KOPT-K1 (cell line): Measurements from ENCODE around the gene SPHKAP.
"Not testable (repeated sequence)": the region's sequence is repeated elsewhere in the genome, so short reads cannot be mapped to it uniquely, and the experiment has no call there.

Source experiments
- H3K27ac ChIP-seq: fragments of 200-600 bp; sonication (generic); 2 replicates; pipeline ENCODE4 v1.5.1; 2016; ENCODE audit warnings: antibody characterized with exemption, mild to moderate bottlenecking, low read depth, low read length; ENCODE audit not compliant: poor library complexity, severe bottlenecking
- H3K36me3 ChIP-seq: fragments of 200-600 bp; sonication (generic); 2 replicates; pipeline ENCODE4 v1.5.1; 2017; ENCODE audit warnings: antibody characterized with exemption, mild to moderate bottlenecking, low read length, moderate library complexity; ENCODE audit not compliant: insufficient read depth
- H3K9me3 ChIP-seq: fragments of 200-600 bp; sonication (generic); 2 replicates; pipeline ENCODE4 v1.5.1; 2017; ENCODE audit warnings: antibody characterized with exemption, low read length, mild to moderate bottlenecking; ENCODE audit not compliant: insufficient read depth, poor library complexity, severe bottlenecking

The SPHKAP gene

GRCh38 chr2:228181098-228182019, at the start of gene SPHKAP:
Gene SPHKAP, minus strand, starts transcription at chr2:228181687. Its CDS starts 89 bp downstream, at chr2:228181598.
- H3K27ac ChIP-seq, result no peak within 1 kb of the TSS
- peaks cover 7% of the 10 kb centered on the region for H3K9me3 ChIP-seq

DNA sequence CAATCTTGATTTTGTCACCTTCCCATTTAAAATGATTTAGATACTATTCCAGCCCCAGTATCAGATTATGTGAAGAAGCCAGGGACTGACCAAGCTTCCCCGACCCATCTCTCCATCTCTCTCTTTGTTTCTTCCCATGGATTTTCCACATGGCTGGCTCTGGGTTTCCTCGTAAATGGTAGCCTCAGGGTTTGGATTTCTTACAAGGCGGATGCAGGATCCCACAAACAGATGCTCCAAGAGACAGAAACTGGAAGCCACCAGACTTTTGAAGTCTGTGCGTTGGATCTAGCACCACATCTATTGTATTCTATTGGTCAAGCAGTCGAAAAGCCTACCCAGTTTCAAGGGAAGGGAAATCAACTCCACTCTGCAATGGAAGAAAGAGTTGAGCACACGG, 46.0 kb upstream of the SPHKAP start:
- Histone ChIP-seq H3K9me3 (no peaks in the 10 kb centered on the region), H3K27ac (no peak overlapping the region), H3K36me3 (no peaks in the 10 kb centered on the region)

More at GRCh38 chr2:228181098-228182019, at the start of gene SPHKAP:
- H3K36me3 ChIP-seq, result no peaks in the 10 kb centered on the region

DNA sequence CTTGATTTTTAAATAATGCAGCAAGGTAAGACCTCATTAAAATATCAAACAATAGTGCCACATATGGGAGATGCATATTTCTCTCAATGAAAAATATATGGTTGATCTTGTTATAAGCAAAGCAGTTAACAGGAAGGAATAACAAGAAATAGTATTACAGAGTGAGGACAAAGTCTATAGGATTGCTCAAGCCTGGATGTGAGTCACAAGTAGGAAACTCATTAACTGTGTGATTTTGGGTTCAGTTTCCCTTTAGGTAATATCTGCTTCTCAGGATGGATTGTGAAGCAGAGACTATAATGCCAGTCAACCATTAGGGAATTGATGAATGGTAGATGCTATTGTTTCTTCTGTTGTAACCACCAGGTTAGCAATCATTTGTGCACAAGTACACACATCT, 42.9 kb upstream of the SPHKAP start:
- Histone ChIP-seq H3K27ac (no peak overlapping the region), H3K9me3 (no peaks in the 10 kb centered on the region), H3K36me3 (no peaks in the 10 kb centered on the region)

DNA sequence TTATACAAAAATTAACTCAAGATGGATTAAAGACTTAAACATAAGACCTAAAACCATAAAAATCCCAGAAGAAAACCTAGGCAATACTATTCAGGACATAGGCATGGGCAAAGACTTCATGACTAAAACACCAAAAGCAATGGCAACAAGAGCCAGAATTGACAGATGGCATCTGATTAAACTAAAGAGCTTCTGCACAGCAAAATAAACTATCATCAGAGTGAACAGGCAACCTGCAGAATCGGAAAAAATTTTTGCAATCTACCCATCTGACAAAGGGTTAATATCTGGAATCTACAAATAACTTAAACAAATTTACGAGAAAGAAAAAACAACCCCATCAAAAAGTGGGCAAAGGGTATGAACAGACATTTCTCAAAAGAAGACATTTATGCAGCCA, 37.1 kb upstream of the SPHKAP start:
- H3K9me3 ChIP-seq, H3K27ac ChIP-seq, H3K36me3 ChIP-seq: not testable (repeated sequence)

- no peaks in the 10 kb centered on the region for H3K36me3 ChIP-seq
- H3K9me3 ChIP-seq, result no peaks in the 10 kb centered on the region
- H3K27ac ChIP-seq, result no peak overlapping the region
Measured at GRCh38 chr2:228197504-228197903, 16.0 kb upstream of the SPHKAP start.

- Histone ChIP-seq H3K9me3 (peaks cover 7% of the 10 kb centered on the region), H3K36me3 (no peaks in the 10 kb centered on the region), H3K27ac (no peak overlapping the region)
Measured at GRCh38 chr2:228180181-228181097, 1.0 kb downstream of the SPHKAP start.

DNA sequence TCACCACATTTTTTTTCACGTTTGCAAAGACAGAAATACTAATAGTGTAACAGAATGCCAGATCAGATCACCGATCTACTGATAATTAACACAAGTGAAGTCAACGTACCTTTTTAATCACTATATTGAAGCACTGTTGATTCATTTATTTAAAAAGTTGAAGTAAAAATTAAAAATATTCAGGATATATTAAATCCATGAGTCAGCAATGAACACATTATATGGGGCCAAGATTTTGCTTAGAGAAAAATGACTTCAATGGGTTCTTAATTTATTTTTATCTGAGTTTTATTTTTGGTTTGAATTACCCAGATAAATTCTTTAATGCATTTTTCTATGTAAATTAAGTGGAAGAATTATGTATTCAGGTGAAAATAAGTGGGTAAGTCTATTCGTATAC, 14.2 kb downstream of the SPHKAP start:
- Histone ChIP-seq H3K36me3 (no peaks in the 10 kb centered on the region), H3K27ac (no peak overlapping the region), H3K9me3 (no peaks in the 10 kb centered on the region)

GRCh38 chr2:228164718-228165117, 16.8 kb downstream of the SPHKAP start:
- no peaks in the 10 kb centered on the region for H3K36me3 ChIP-seq
- no peaks in the 10 kb centered on the region for H3K9me3 ChIP-seq
- no peak overlapping the region for H3K27ac ChIP-seq

- no peak overlapping the region for H3K27ac ChIP-seq
- no peaks in the 10 kb centered on the region for H3K36me3 ChIP-seq
- no peaks in the 10 kb centered on the region for H3K9me3 ChIP-seq
Measured at GRCh38 chr2:228157841-228158240, 23.6 kb downstream of the SPHKAP start.

- Histone ChIP-seq H3K36me3 (no peaks in the 10 kb centered on the region), H3K27ac (no peak overlapping the region), H3K9me3 (no peaks in the 10 kb centered on the region)
Measured at GRCh38 chr2:228144961-228145360, 36.5 kb downstream of the SPHKAP start.

- H3K27ac ChIP-seq, result no peak overlapping the region
- H3K36me3 ChIP-seq, result no peaks in the 10 kb centered on the region
- H3K9me3 ChIP-seq, result no peaks in the 10 kb centered on the region
Measured at GRCh38 chr2:228140934-228141528, 40.5 kb downstream of the SPHKAP start.

DNA sequence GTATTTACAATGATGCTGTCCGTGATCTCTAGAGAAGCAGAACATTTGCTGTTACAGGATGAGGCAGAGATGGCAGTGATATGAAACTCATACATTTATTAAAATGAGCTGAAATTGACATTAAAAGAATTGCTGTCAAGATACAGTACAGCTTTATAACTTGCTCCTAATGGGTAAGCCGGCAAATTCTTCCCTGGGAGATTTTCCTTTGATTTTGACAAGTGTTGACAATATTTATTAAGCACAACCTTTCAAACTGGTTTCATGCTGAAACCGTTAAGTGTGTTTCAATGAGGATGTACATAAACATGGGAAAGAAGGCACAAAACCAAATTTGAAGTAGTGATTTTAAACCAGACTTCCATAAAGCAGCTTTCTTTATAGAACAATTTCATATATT, 45.5 kb downstream of the SPHKAP start:
- no peaks in the 10 kb centered on the region for H3K9me3 ChIP-seq
- H3K36me3 ChIP-seq, result no peaks in the 10 kb centered on the region
- no peak overlapping the region for H3K27ac ChIP-seq

- no peaks in the 10 kb centered on the region for H3K9me3 ChIP-seq
- no peaks in the 10 kb centered on the region for H3K36me3 ChIP-seq
- H3K27ac ChIP-seq, result no peak overlapping the region
Measured at GRCh38 chr2:228135300-228135699, 46.2 kb downstream of the SPHKAP start.

- no peaks in the 10 kb centered on the region for H3K9me3 ChIP-seq
- no peaks in the 10 kb centered on the region for H3K36me3 ChIP-seq
- H3K27ac ChIP-seq, result no peak overlapping the region
Measured at GRCh38 chr2:228131833-228132232, 49.7 kb downstream of the SPHKAP start.

GRCh38 chr2:228126401-228126800, 55.1 kb downstream of the SPHKAP start:
- no peaks in the 10 kb centered on the region for H3K9me3 ChIP-seq
- H3K27ac ChIP-seq, result no peak overlapping the region
- no peaks in the 10 kb centered on the region for H3K36me3 ChIP-seq
